Memory B cell (primary cell): Measurements from ENCODE around the gene LAPTM4A.

Experiments
- ATAC-seq: fragments of 150-1000 bp; cut with Tn5 transposase; 2 replicates; pipeline ENCODE4 v1.10.0; 2021; ENCODE audit warnings: low read depth, mild to moderate bottlenecking, moderate library complexity
- DNase-seq, 2 donors: peaks; one replicate each; pipeline ENCODE4 v3.0.0; 2022; ENCODE audit warnings: low spot score in 2 of 2
- H3K27ac Mint-ChIP-seq: one replicate; pipeline ENCODE4 v1.8.0; 2022; ENCODE audit warnings: mild to moderate bottlenecking, moderate library complexity, mixed read lengths
- H3K27me3 Mint-ChIP-seq: one replicate; pipeline ENCODE4 v1.8.0; 2022; ENCODE audit warnings: mixed read lengths
- H3K36me3 Mint-ChIP-seq: one replicate; pipeline ENCODE4 v1.8.0; 2022; ENCODE audit warnings: mild to moderate bottlenecking, mixed read lengths
- H3K4me1 Mint-ChIP-seq: one replicate; pipeline ENCODE4 v1.8.0; 2022; ENCODE audit warnings: mixed read lengths
- H3K4me3 Mint-ChIP-seq: one replicate; pipeline ENCODE4 v1.8.0; 2022; ENCODE audit warnings: mild to moderate bottlenecking, moderate library complexity, mixed read lengths
- H3K9me3 Mint-ChIP-seq: one replicate; pipeline ENCODE4 v1.8.0; 2022; ENCODE audit warnings: mixed read lengths

The LAPTM4A gene

GRCh38 chr2:20069756-20070155, 18.3 kb upstream of the LAPTM4A start:
- Mint-ChIP-seq H3K4me1 (no peaks in the 10 kb centered on the region), H3K9me3 (no peaks in the 10 kb centered on the region), H3K4me3 (no peak overlapping the region), H3K27ac (no peak overlapping the region), H3K27me3 (peaks cover 8% of the 10 kb centered on the region), H3K36me3 (no peaks in the 10 kb centered on the region)
- no peak for ATAC-seq
- no peak for DNase-seq

DNA sequence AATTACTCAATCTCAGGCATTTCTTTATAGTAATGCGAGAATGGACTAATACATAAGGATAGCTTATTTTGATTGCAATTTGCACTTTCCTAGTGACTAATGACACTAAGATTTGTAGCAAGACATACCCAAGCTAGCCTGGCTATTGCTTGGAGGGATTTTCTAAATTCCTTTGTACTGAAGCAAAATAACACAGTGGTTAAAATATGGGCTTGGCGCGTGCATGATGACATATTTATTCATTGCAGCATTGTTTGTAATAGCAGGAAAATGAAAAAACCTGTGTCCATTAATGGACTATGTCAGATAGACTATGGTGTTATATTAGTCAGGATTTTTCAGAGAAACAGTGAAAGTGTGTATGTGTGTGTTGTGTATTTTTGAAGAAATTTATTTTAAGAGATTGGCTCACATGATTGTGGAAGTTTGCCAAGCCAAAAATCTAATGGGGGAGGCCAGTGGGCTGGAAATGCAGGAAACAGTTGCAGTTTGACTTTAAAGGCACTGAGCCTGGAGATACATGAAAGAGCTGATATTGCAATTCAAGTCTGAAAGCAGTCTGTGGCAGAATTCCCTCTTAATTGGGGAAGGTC, 16.7 kb upstream of the LAPTM4A start:
- H3K36me3 Mint-ChIP-seq: no peaks in the 10 kb centered on the region
- H3K27ac Mint-ChIP-seq: no peak overlapping the region
- peaks cover 3% of the 10 kb centered on the region for H3K9me3 Mint-ChIP-seq
- no peak overlapping the region for H3K4me3 Mint-ChIP-seq
- peaks cover 4% of the 10 kb centered on the region for H3K27me3 Mint-ChIP-seq
- DNase-seq (no peak), ATAC-seq (no peak)
- peaks cover 2% of the 10 kb centered on the region for H3K4me1 Mint-ChIP-seq

DNA sequence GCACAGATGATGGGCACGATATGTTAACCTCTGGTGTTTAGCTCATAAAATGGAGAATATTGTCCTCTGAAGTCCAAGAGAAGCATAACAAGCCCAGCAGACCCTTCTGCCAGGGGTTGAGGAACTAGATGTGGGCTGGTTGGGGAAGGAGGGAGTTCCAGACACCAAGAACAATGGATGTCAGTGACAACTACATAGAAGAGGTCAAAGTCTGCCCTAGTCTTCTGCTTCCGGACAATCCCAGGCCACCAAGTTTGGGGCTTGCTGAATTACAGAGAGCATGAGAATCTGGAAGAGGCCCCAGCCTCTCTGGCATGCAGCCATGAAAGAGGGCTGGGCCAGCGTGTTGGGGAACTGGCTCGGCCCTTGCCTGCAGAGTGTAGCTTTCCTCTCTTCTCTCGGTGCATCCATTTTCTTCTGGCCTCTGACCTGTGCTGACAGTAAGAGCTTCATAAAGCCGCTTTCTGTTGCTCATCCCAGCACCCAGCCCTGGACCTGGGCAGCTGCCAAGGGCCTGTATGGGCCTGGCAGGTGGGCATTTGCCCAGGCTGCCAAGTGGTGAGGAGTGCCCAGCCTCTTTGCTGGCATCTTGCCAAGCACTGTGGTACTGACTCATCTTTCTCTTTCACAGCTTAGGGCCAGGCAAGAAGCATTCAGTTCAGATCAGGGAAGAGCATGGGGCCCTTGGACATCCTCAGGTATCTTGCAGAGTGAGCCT, 14.6 kb upstream of the LAPTM4A start:
- H3K27me3 Mint-ChIP-seq: peaks cover 2% of the 10 kb centered on the region
- no peaks in the 10 kb centered on the region for H3K36me3 Mint-ChIP-seq
- peaks cover 6% of the 10 kb centered on the region for H3K9me3 Mint-ChIP-seq
- peaks cover 2% of the 10 kb centered on the region for H3K4me1 Mint-ChIP-seq
- DNase-seq (no peak), ATAC-seq (no peak)
- H3K27ac Mint-ChIP-seq: no peak overlapping the region
- no peak overlapping the region for H3K4me3 Mint-ChIP-seq

DNA sequence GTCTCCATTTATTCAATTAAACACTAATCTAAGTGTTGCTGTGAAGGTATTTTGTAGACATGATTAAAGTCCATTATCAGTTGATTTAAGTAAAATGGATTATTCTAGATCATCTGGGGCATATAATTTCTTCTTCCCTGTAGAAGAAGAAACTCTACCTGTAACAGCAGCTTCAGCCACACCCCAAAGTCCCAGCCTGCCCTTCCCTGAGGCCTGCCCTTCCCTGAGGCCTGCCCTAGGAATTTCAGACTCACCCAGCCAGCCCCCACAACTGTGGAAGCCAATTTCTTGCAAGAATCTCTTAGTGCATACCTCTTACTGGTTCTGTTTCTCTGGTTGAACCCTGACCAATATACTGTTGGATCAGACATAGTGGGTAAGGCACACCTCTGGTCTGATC, 13.4 kb upstream of the LAPTM4A start:
- DNase-seq: no peak
- Mint-ChIP-seq H3K27ac (no peak overlapping the region), H3K9me3 (peaks cover 6% of the 10 kb centered on the region), H3K27me3 (peaks cover 3% of the 10 kb centered on the region), H3K36me3 (no peaks in the 10 kb centered on the region), H3K4me3 (no peak overlapping the region), H3K4me1 (peaks cover 2% of the 10 kb centered on the region)
- ATAC-seq: no peak

DNA sequence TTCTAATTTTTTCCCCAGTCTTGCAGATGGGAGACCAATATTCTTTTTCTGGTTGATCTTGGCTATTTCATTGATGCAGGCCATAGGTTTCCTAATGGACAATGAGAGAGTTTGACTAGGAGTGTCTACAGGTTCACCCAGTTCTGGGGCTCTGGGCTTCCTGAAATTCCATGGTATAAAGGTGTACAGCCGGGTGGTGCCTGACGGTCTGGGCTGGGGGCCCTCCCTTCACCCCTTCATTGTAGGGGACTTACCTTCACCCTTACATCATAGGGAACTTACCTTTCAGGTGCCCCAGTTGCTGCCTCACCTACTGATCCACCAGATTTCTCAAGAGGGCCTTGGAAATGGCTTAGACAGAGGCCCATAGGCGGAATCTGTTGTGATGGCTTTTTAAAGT, 13.0 kb upstream of the LAPTM4A start:
- DNase-seq: no peak
- no peaks in the 10 kb centered on the region for H3K36me3 Mint-ChIP-seq
- H3K4me1 Mint-ChIP-seq: peaks cover 2% of the 10 kb centered on the region
- H3K27ac Mint-ChIP-seq: no peak overlapping the region
- peaks cover 3% of the 10 kb centered on the region for H3K27me3 Mint-ChIP-seq
- H3K4me3 Mint-ChIP-seq: no peak overlapping the region
- ATAC-seq: no peak
- peaks cover 6% of the 10 kb centered on the region for H3K9me3 Mint-ChIP-seq

DNA sequence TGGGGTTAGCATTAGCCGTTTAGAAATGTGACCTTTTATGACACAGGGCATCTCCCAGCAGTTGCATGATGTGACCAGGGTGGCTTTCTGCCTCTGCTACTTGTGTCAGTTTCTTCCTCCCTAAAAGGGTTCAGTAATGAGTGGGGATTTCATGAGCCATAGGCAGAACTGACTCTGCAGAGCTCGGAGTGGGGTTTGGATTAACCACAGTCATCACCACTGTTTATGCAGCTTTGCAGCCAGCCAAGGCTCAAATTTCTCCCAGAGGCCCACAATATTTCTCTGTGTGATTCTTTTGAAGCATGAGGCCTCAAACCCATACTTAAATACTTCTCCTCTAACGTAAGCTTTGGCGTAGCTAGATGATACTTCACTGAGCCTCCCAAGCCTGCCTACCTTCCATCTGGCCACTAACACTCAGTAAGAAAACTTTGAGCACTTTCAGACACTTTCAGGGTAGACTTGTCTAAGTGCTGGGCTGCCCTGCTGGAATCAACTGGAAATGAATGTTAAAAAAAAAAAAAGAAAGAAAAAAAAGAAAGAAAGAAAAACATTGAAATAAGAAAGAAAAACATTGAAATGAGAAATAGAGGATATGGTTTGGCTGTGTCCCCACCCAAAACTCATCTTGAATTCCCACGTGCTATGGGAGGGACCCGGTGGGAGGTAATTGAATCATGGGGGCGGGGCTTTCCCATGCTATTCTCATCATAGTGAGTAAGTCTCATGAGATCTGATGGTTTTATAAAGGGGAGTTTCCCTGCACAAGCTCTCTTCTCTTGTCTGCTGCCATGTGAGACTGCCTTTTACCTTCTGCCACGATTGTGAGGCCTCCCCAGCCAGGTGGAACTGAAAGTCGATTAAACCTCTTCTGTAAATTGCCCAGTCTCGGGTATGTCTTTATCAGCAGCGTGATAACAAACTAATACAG, 11.5 kb upstream of the LAPTM4A start:
- peaks cover 6% of the 10 kb centered on the region for H3K9me3 Mint-ChIP-seq
- no peak overlapping the region for H3K4me3 Mint-ChIP-seq
- ATAC-seq (peak; percentile 55), DNase-seq (no peak)
- H3K4me1 Mint-ChIP-seq: peaks cover 2% of the 10 kb centered on the region
- H3K36me3 Mint-ChIP-seq: no peaks in the 10 kb centered on the region
- H3K27ac Mint-ChIP-seq: peak overlapping the region; percentile 38
- H3K27me3 Mint-ChIP-seq: peaks cover 3% of the 10 kb centered on the region

DNA sequence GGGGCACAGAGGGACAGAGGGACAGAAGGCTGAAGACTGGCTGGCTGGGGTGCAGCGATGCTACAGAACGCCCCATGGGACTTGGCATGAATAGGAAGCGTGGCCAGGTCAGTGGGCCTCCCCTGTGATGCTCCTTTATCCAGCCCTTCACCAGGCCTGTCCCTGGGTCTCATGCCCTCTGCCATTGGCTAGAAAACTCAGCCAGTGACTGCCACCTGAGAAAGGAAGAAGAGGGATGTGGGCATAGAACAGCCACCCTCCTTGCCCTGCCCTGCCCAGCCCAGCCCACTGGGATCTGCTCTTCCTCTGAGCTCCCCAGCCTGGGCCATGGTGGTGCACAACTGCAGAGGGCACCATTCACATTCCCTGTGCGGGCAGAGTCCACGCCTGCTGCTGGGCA, 10.5 kb upstream of the LAPTM4A start:
- ATAC-seq (no peak), DNase-seq (no peak)
- H3K27me3 Mint-ChIP-seq: peaks cover 6% of the 10 kb centered on the region
- H3K9me3 Mint-ChIP-seq: peaks cover 6% of the 10 kb centered on the region
- H3K4me1 Mint-ChIP-seq: peaks cover 2% of the 10 kb centered on the region
- no peak overlapping the region for H3K4me3 Mint-ChIP-seq
- no peaks in the 10 kb centered on the region for H3K36me3 Mint-ChIP-seq
- H3K27ac Mint-ChIP-seq: no peak overlapping the region

DNA sequence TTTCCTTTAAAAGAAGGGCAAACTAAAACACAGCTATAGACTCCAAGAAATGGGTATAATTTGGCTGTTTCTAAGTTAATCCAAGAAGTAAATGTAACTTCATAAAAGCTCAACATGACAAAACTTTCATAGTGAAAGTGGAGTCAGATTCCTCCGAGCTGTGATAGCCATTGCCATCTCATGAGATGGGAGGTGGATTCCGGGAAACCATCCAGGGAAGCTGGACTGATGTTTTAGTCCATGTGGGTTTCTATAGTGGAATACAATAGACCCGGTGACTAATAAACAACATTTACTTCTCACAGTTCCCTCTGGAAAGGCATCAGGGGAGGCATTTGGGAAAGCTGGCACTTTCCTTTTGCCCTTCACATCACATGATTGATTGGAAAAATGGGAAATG, 10.0 kb upstream of the LAPTM4A start:
- DNase-seq: no peak
- Mint-ChIP-seq H3K9me3 (peaks cover 6% of the 10 kb centered on the region), H3K36me3 (no peaks in the 10 kb centered on the region), H3K27ac (no peak overlapping the region), H3K4me3 (no peak overlapping the region), H3K4me1 (peaks cover 2% of the 10 kb centered on the region), H3K27me3 (peaks cover 11% of the 10 kb centered on the region)
- ATAC-seq: no peak

- no peak overlapping the region for H3K27ac Mint-ChIP-seq
- H3K4me1 Mint-ChIP-seq: peaks cover 2% of the 10 kb centered on the region
- peaks cover 6% of the 10 kb centered on the region for H3K9me3 Mint-ChIP-seq
- no peaks in the 10 kb centered on the region for H3K36me3 Mint-ChIP-seq
- no peak for DNase-seq
- peaks cover 12% of the 10 kb centered on the region for H3K27me3 Mint-ChIP-seq
- ATAC-seq: no peak
- no peak overlapping the region for H3K4me3 Mint-ChIP-seq
Measured at GRCh38 chr2:20060106-20060505, 8.7 kb upstream of the LAPTM4A start.

DNA sequence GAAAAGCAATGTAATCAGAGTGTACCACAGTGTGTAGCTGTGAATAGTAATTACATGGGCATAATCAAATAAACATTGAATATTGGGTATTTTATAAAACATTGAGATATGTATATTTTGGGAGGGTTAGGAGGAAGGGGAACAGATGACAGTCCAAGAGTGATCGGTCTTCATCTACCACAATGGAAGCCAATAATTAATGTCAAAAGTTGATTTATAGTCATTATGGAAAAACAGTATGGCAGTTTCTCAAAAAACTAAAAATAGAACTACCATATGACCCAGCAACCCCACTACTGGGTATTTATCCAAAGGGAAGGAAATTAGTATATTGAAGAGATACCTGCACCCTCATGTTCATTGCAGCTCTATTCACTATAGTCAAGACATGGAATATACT, 5.8 kb upstream of the LAPTM4A start:
- H3K36me3 Mint-ChIP-seq: no peaks in the 10 kb centered on the region
- no peak overlapping the region for H3K4me3 Mint-ChIP-seq
- peaks cover 16% of the 10 kb centered on the region for H3K27me3 Mint-ChIP-seq
- no peaks in the 10 kb centered on the region for H3K4me1 Mint-ChIP-seq
- no peak for DNase-seq
- ATAC-seq: no peak
- H3K27ac Mint-ChIP-seq: no peak overlapping the region
- H3K9me3 Mint-ChIP-seq: no peaks in the 10 kb centered on the region

GRCh38 chr2:20054931-20055330, 3.5 kb upstream of the LAPTM4A start:
- Mint-ChIP-seq H3K4me1 (peaks cover 4% of the 10 kb centered on the region), H3K36me3 (no peaks in the 10 kb centered on the region), H3K4me3 (no peak overlapping the region), H3K9me3 (no peaks in the 10 kb centered on the region), H3K27me3 (peaks cover 15% of the 10 kb centered on the region), H3K27ac (no peak overlapping the region)
- ATAC-seq (no peak), DNase-seq (no peak)

- Mint-ChIP-seq H3K27me3 (peaks cover 15% of the 10 kb centered on the region), H3K4me3 (no peak overlapping the region), H3K27ac (no peak overlapping the region), H3K4me1 (peaks cover 10% of the 10 kb centered on the region), H3K36me3 (no peaks in the 10 kb centered on the region), H3K9me3 (no peaks in the 10 kb centered on the region)
- DNase-seq (no peak), ATAC-seq (no peak)
Measured at GRCh38 chr2:20054119-20054518, 2.7 kb upstream of the LAPTM4A start.

DNA sequence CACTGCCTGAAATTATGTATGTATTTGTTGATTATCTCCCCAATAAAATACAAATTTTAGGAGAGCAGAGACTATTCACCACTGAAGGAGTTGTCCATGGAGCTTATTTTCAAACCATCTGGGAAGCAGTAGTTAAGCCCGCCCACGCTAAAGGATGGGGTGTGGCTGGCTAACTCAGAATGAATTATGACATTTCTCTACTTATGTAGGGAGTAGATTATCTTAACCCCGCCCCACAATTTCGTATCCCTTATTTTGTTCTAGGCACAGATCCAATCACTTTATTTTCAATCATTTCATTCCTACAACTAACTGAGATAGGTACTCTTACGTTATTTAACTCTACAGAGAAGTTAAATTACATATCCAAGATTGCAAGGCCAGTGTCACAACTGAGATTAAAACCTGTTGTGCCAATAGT, 1.4 kb upstream of the LAPTM4A start:
- ATAC-seq (no peak), DNase-seq (no peak)

DNA sequence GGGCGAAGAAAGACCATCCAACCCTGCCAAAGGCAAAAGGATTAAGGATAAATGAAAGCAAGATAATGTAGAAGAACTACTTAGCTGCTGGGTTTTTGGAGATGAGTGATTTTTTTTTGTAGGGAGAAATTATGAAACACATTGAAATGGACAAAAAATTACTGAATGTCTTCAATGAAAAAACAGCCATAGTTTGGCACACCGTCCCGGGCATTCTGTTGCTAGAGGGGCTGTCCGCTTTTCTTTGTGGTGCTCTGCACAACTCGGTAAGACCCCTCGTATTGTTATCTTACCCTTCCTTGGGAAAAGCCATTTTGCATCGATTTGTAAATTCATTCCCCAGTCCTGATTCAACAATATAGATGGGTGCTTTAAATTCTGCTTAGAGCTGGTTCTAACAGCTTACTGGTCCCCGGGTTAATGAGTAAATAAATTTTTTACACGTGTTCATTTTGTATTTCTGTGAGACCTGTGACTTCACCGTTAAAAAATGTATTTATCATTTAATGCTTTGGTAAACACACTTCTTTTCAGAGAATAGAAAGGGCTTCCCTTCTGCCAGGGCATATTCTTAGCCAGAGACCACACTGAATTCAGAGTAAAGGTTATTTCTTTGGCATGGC, 912 bp upstream of the LAPTM4A start:
- Mint-ChIP-seq H3K27ac (no peak overlapping the region), H3K27me3 (peaks cover 11% of the 10 kb centered on the region), H3K4me3 (no peak overlapping the region), H3K9me3 (no peaks in the 10 kb centered on the region), H3K4me1 (peaks cover 20% of the 10 kb centered on the region), H3K36me3 (no peaks in the 10 kb centered on the region)
- ATAC-seq (no peak), DNase-seq (no peak)

More for the DNA sequence above, 1.4 kb upstream of the LAPTM4A start:
- Mint-ChIP-seq H3K27ac (no peak overlapping the region), H3K4me1 (peaks cover 18% of the 10 kb centered on the region), H3K4me3 (no peak overlapping the region), H3K36me3 (no peaks in the 10 kb centered on the region), H3K27me3 (peaks cover 13% of the 10 kb centered on the region), H3K9me3 (no peaks in the 10 kb centered on the region)
